ENCODE measurements around the gene CDHR2. TPM values are rescaled to one million over a fixed set of nuclear protein-coding genes. Genes with fewer than 3 reads are reported as not detected.

Gene CDHR2
- total and polyA plus RNA-seq, 2 of the 13 experiments (the other 11 are each of a cell fraction or from before 2014, with no cell fraction given): 17.9 to 20.9 TPM

- peak; percentile 97 for TF ChIP-seq HIC2 (CRISPR knock-in tag; IDR thresholded peaks at IDR 0.05; ENCODE audit: low read depth)
- no peak for TF ChIP-seq SP2 (CRISPR knock-in tag; IDR thresholded peaks at IDR 0.05)
- TF ChIP-seq ZSCAN22 (CRISPR knock-in tag; IDR thresholded peaks at IDR 0.05): no peak
- peak; percentile 75 for TF ChIP-seq ZFX (CRISPR knock-in tag; IDR thresholded peaks at IDR 0.05; ENCODE audit: low read depth)
- peak; percentile 62; the same call in 1 of the 2 replicates for TF ChIP-seq ZFP91 (CRISPR knock-in tag; IDR thresholded peaks at IDR 0.05; ENCODE audit: borderline replicate concordance)
- peak; percentile 99 for TF ChIP-seq BHLHE40 (IDR thresholded peaks at IDR 0.05; ENCODE audit: low read length)
- TF ChIP-seq RNF2 (conservative IDR thresholded peaks at IDR 0.05; ENCODE audit: low read depth): peak; percentile 75; the same call in 1 of the 2 replicates
- no peak for TF ChIP-seq LCORL (IDR thresholded peaks at IDR 0.05)
- TF ChIP-seq LCORL (CRISPR knock-in tag; IDR thresholded peaks at IDR 0.05): 0 out of 2 replicates have a peak, but pooled peaks have one; percentile 47
- TF ChIP-seq KLF6 (CRISPR knock-in tag; IDR thresholded peaks at IDR 0.05): peak; percentile 79
- TF ChIP-seq ZNF350 (CRISPR knock-in tag; IDR thresholded peaks at IDR 0.05; ENCODE audit: borderline replicate concordance, low read depth): 0 out of 2 replicates have a peak, but pooled peaks have one; percentile 56
- TF ChIP-seq ZNF574 (CRISPR knock-in tag; IDR thresholded peaks at IDR 0.05): peak; percentile 41; the same call in 1 of the 2 replicates
- TF ChIP-seq ZMYM3 (CRISPR knock-in tag; IDR thresholded peaks at IDR 0.05): 0 out of 2 replicates have a peak, but pooled peaks have one; percentile 34
- 0 out of 2 replicates have a peak, but pooled peaks have one; percentile 46 for TF ChIP-seq POGK (CRISPR knock-in tag; conservative IDR thresholded peaks at IDR 0.05)
- TF ChIP-seq UBTF (CRISPR knock-in tag; IDR thresholded peaks at IDR 0.05): peak; percentile 47; the same call in 1 of the 2 replicates
- peak; percentile 57 for TF ChIP-seq HOXA3 (CRISPR knock-in tag; IDR thresholded peaks at IDR 0.05)
- TF ChIP-seq DPF2 (CRISPR knock-in tag; IDR thresholded peaks at IDR 0.05; ENCODE audit: borderline replicate concordance, low read depth): peak; percentile 53; the same call in 1 of the 2 replicates
Observed at GRCh38 chr5:176545737-176546509, 3.2 kb upstream of the CDHR2 start (continued).

Data from HepG2 (cell line).